ENCODE data around the gene RNF138. TPM values are rescaled to one million over a fixed set of nuclear protein-coding genes. Genes with fewer than 3 reads are reported as not detected.

RNF138 gene
- total RNA-seq, 1 experiment from 2014 or later = 26.4 TPM

DNA sequence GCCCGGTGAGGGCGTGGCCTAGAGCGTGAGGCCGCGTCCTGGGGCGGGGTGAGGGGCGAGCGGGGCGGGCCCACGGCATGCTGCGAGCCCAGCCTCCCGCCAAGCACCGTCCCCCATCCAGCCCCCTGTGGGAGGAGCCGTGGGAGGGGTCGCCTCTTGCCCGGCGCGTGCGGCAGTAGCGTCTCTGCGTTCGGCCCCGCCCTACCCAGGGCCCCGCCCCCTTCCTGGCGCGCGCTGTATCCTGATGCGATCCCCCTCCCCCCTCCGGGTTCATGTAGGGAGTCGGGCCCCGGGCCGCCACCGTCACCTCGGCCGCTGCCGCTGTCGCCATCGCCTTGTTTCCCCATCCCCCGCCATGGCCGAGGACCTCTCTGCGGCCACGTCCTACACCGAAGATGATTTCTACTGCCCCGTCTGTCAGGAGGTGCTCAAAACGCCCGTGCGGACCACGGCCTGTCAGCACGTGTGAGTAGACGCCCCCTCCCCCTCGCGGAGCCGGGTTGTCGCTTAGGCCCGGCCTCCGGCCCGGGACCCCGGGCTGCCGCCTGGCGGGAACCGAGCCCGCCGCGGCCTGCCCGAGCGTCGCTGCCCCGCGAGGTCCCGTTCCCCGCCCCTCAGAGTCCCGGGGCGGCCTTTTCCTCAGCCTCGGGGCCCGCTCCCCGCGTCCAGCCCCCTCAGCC lies 888 bp downstream of the RNF138 start:
- H3K27me3 Mint-ChIP-seq (ENCODE audit: insufficient read depth, unreplicated experiment) = no peaks in the 10 kb centered on the region
- Histone ChIP-seq H3K9me3 (no peaks in the 10 kb centered on the region), H3K36me3 (ENCODE audit: control insufficient read depth, insufficient read depth, low read length) (no peaks in the 10 kb centered on the region), H3K4me1 (no peaks in the 10 kb centered on the region), H3K27me3 (replicated peaks; ENCODE audit: control insufficient read depth, insufficient read depth, low read length) (no peaks in the 10 kb centered on the region), H3K4me3 (ENCODE audit: low read depth, low read length) (peak overlapping the region; percentile 76)
- peak; percentile 94 to 95 for DNase-seq
- no TSS peak for BruUV-seq (replicated peaks)
- peaks cover 25% of the 10 kb centered on the region for H3K36me3 Mint-ChIP-seq (ENCODE audit: insufficient read depth, unreplicated experiment)
- H3K27ac Mint-ChIP-seq (ENCODE audit: unreplicated experiment) = peak overlapping the region; percentile 94
- peak overlapping the region; percentile 92 for H3K4me3 Mint-ChIP-seq (ENCODE audit: unreplicated experiment)
- peaks cover 10% of the 10 kb centered on the region for H3K4me1 Mint-ChIP-seq (ENCODE audit: low read depth, unreplicated experiment)
- ChIA-PET POLR2A (interaction anchor here (1.3 kb wide), 1 partner anchor 150 kb away, joined by 6 read pairs; the partner anchor contains the start of gene TRAPPC8), CTCF (interaction anchor here (1.1 kb wide), 1 partner anchor 73 kb away, joined by 3 read pairs; no protein-coding TSS in a partner anchor)
- H3K9me3 Mint-ChIP-seq (ENCODE audit: unreplicated experiment) = no peaks in the 10 kb centered on the region
- intact Hi-C loops (cut with micrococcal nuclease; ENCODE audit: unreplicated experiment) = loop anchor here (1.0 to 10.0 kb wide), 4 partner anchors 78 to 850 kb away; partner anchors contain the start of genes RNF125 and TRAPPC8
- TF ChIP-seq, protein P1, sequence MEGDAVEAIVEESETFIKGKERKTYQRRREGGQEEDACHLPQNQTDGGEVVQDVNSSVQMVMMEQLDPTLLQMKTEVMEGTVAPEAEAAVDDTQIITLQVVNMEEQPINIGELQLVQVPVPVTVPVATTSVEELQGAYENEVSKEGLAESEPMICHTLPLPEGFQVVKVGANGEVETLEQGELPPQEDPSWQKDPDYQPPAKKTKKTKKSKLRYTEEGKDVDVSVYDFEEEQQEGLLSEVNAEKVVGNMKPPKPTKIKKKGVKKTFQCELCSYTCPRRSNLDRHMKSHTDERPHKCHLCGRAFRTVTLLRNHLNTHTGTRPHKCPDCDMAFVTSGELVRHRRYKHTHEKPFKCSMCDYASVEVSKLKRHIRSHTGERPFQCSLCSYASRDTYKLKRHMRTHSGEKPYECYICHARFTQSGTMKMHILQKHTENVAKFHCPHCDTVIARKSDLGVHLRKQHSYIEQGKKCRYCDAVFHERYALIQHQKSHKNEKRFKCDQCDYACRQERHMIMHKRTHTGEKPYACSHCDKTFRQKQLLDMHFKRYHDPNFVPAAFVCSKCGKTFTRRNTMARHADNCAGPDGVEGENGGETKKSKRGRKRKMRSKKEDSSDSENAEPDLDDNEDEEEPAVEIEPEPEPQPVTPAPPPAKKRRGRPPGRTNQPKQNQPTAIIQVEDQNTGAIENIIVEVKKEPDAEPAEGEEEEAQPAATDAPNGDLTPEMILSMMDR (IDR thresholded peaks at IDR 0.05; ENCODE audit: insufficient read depth in 1 of 2, low read depth in 1 of 2, low read length in 1 of 2, severe bottlenecking in 1 of 2, unreplicated experiment in 1 of 2) = no peak

DNA sequence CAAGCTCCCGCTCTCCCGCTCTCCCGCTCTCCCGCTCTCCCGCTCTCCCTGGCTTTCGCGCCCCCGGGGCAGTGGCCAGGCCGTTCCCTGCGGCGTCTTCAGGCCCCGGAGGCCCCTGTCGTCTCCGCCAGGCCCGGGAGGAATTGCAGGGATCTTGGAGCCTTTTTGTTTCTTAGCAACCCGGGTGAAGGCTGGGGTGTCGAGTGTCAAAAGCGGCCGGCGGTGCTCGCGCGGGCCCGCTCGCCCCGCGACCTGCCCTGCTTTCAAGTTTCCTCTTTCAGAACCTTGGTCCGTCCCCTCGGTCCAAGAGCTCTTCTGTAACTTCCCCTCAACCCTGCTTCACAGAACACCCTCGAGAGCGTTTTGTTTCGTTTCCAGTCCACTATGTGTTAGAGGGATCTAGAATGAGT lies 1.4 kb downstream of the RNF138 start:
- no peaks in the 10 kb centered on the region for H3K9me3 Mint-ChIP-seq (ENCODE audit: unreplicated experiment)
- peaks cover 25% of the 10 kb centered on the region for H3K36me3 Mint-ChIP-seq (ENCODE audit: insufficient read depth, unreplicated experiment)
- peak; percentile 28 to 47 for DNase-seq
- ChIA-PET POLR2A (no interaction called here), CTCF (no interaction called here)
- H3K4me1 Mint-ChIP-seq (ENCODE audit: low read depth, unreplicated experiment) = peaks cover 10% of the 10 kb centered on the region
- no TSS peak for BruUV-seq (replicated peaks)
- Histone ChIP-seq H3K4me1 (no peaks in the 10 kb centered on the region), H3K4me3 (ENCODE audit: low read depth, low read length) (peak overlapping the region; percentile 76), H3K36me3 (ENCODE audit: control insufficient read depth, insufficient read depth, low read length) (no peaks in the 10 kb centered on the region), H3K27me3 (replicated peaks; ENCODE audit: control insufficient read depth, insufficient read depth, low read length) (no peaks in the 10 kb centered on the region), H3K9me3 (no peaks in the 10 kb centered on the region)
- TF ChIP-seq, protein P1 (IDR thresholded peaks at IDR 0.05; ENCODE audit: insufficient read depth in 1 of 2, low read depth in 1 of 2, low read length in 1 of 2, severe bottlenecking in 1 of 2, unreplicated experiment in 1 of 2) = no peak
- H3K27me3 Mint-ChIP-seq (ENCODE audit: insufficient read depth, unreplicated experiment) = no peaks in the 10 kb centered on the region
- H3K4me3 Mint-ChIP-seq (ENCODE audit: unreplicated experiment) = peak overlapping the region; percentile 92
- intact Hi-C loops (cut with micrococcal nuclease; ENCODE audit: unreplicated experiment) = loop anchor here (5.0 to 10.0 kb wide), 3 partner anchors 78 to 851 kb away; partner anchors contain the start of gene RNF125
- peak overlapping the region; percentile 94 for H3K27ac Mint-ChIP-seq (ENCODE audit: unreplicated experiment)

DNA sequence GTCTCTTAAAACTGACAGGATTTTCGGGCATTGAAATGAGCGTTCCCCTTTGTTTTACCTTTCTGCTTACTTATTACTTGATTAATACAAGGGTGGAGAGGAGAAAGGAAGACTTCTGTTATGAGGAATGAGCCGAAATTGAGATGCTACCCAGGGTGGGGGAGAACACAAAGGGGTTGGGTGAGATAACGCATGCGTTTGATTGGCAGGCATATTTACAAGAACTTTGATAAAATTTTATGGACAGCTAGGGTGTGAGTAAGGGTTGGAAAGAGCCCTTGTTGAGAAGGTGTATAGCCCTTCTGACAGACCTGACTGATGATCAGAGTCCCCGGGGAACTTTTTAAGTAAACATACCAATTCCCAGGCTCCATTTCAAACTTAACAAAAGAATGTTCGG lies 1.8 kb downstream of the RNF138 start:
- H3K4me3 ChIP-seq (ENCODE audit: low read depth, low read length) = peak overlapping the region; percentile 76
- DNase-seq = peak in 1 of 2 experiments; percentile 1
- H3K9me3 ChIP-seq = no peaks in the 10 kb centered on the region
- TF ChIP-seq, protein P1 (IDR thresholded peaks at IDR 0.05; ENCODE audit: insufficient read depth in 1 of 2, low read depth in 1 of 2, low read length in 1 of 2, severe bottlenecking in 1 of 2, unreplicated experiment in 1 of 2) = no peak
- ChIA-PET POLR2A (no interaction called here), CTCF (no interaction called here)
- no peaks in the 10 kb centered on the region for H3K36me3 ChIP-seq (ENCODE audit: control insufficient read depth, insufficient read depth, low read length)
- H3K4me1 ChIP-seq = no peaks in the 10 kb centered on the region
- peak overlapping the region; percentile 92 for H3K4me3 Mint-ChIP-seq (ENCODE audit: unreplicated experiment)
- BruUV-seq (replicated peaks) = no TSS peak
- H3K9me3 Mint-ChIP-seq (ENCODE audit: unreplicated experiment) = no peaks in the 10 kb centered on the region
- H3K27me3 ChIP-seq (replicated peaks; ENCODE audit: control insufficient read depth, insufficient read depth, low read length) = no peaks in the 10 kb centered on the region
- no peaks in the 10 kb centered on the region for H3K27me3 Mint-ChIP-seq (ENCODE audit: insufficient read depth, unreplicated experiment)
- intact Hi-C loops (cut with micrococcal nuclease; ENCODE audit: unreplicated experiment) = loop anchor here (5.0 to 10.0 kb wide), 3 partner anchors 79 to 851 kb away; partner anchors contain the start of gene RNF125
- peaks cover 10% of the 10 kb centered on the region for H3K4me1 Mint-ChIP-seq (ENCODE audit: low read depth, unreplicated experiment)
- H3K27ac Mint-ChIP-seq (ENCODE audit: unreplicated experiment) = peak overlapping the region; percentile 94
- peaks cover 25% of the 10 kb centered on the region for H3K36me3 Mint-ChIP-seq (ENCODE audit: insufficient read depth, unreplicated experiment)

Measured in Caco-2 (cell line).